ENCODE measurements around the gene RPS3A.

RPS3A gene

DNA sequence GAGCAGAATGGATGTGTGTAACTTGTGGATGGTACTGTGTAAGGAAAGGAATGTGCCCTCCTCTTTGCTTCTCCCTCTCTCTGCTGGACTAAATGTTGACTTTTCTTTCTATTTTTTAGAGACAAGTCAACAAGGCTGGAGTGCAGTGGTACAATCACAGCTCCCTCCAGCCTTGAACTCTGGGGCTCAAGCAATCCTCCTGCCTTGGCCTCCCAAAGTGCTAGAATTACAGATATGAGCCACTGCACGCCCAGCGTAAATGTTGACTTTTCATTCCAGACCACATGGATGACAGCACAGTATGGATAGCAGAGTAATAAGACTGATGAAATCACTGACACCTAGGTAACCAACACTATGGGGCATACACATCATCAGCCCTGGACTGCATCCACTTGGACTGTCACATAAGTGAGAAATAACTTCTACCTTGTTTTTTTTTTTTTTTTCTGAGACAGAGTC lies 5.1 kb upstream of the RPS3A start:
- no peak overlapping the region for H3K4me3 ChIP-seq (replicated peaks; ENCODE audit: insufficient read depth, low read length)
- no peaks in the 10 kb centered on the region for H3K27me3 ChIP-seq (ENCODE audit: insufficient read depth, poor library complexity, severe bottlenecking)
- DNase-seq (ENCODE audit: low read depth in 1 of 2, low spot score in 1 of 2), result no peak
- H3K27ac ChIP-seq (replicated peaks), result no peak overlapping the region
- TF ChIP-seq, protein P1, sequence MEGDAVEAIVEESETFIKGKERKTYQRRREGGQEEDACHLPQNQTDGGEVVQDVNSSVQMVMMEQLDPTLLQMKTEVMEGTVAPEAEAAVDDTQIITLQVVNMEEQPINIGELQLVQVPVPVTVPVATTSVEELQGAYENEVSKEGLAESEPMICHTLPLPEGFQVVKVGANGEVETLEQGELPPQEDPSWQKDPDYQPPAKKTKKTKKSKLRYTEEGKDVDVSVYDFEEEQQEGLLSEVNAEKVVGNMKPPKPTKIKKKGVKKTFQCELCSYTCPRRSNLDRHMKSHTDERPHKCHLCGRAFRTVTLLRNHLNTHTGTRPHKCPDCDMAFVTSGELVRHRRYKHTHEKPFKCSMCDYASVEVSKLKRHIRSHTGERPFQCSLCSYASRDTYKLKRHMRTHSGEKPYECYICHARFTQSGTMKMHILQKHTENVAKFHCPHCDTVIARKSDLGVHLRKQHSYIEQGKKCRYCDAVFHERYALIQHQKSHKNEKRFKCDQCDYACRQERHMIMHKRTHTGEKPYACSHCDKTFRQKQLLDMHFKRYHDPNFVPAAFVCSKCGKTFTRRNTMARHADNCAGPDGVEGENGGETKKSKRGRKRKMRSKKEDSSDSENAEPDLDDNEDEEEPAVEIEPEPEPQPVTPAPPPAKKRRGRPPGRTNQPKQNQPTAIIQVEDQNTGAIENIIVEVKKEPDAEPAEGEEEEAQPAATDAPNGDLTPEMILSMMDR (IDR thresholded peaks at IDR 0.05; ENCODE audit: insufficient read depth, low read length), result no peak
- TF ChIP-seq GABPA (IDR thresholded peaks at IDR 0.05; ENCODE audit: low read depth), result no peak
- no peak for TF ChIP-seq SPI1 (IDR thresholded peaks at IDR 0.05; ENCODE audit: borderline replicate concordance, low read depth)
- TF ChIP-seq POLR2AphosphoS5 (IDR thresholded peaks at IDR 0.05; ENCODE audit: low read depth), result no peak
- TF ChIP-seq, protein P2, sequence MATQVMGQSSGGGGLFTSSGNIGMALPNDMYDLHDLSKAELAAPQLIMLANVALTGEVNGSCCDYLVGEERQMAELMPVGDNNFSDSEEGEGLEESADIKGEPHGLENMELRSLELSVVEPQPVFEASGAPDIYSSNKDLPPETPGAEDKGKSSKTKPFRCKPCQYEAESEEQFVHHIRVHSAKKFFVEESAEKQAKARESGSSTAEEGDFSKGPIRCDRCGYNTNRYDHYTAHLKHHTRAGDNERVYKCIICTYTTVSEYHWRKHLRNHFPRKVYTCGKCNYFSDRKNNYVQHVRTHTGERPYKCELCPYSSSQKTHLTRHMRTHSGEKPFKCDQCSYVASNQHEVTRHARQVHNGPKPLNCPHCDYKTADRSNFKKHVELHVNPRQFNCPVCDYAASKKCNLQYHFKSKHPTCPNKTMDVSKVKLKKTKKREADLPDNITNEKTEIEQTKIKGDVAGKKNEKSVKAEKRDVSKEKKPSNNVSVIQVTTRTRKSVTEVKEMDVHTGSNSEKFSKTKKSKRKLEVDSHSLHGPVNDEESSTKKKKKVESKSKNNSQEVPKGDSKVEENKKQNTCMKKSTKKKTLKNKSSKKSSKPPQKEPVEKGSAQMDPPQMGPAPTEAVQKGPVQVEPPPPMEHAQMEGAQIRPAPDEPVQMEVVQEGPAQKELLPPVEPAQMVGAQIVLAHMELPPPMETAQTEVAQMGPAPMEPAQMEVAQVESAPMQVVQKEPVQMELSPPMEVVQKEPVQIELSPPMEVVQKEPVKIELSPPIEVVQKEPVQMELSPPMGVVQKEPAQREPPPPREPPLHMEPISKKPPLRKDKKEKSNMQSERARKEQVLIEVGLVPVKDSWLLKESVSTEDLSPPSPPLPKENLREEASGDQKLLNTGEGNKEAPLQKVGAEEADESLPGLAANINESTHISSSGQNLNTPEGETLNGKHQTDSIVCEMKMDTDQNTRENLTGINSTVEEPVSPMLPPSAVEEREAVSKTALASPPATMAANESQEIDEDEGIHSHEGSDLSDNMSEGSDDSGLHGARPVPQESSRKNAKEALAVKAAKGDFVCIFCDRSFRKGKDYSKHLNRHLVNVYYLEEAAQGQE (IDR thresholded peaks at IDR 0.05; ENCODE audit: insufficient replicate concordance, low read depth), result no peak

DNA sequence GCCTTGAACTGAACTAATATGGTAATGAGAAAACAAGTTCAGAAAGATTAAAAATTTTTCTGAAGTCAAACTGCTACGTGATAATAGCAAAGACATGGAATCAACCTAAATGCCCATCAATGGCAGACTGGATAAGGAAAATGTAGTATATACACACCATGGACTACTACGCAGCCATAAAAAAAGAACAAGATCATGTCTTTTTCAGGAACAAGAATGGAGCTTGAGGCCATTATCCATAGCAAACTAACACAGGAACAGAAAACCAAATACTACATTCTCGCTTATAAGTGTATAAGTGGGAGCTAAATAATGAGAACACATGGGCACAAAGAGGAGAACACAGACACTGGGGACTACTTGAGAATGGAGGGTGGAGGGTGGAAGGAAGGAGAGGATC lies 4.3 kb upstream of the RPS3A start:
- TF ChIP-seq SPI1 (IDR thresholded peaks at IDR 0.05; ENCODE audit: borderline replicate concordance, low read depth) (no peak), GABPA (IDR thresholded peaks at IDR 0.05; ENCODE audit: low read depth) (no peak), POLR2AphosphoS5 (IDR thresholded peaks at IDR 0.05; ENCODE audit: low read depth) (no peak)
- TF ChIP-seq, protein P1 (IDR thresholded peaks at IDR 0.05; ENCODE audit: insufficient read depth, low read length), result no peak
- TF ChIP-seq, protein P2 (IDR thresholded peaks at IDR 0.05; ENCODE audit: insufficient replicate concordance, low read depth), result no peak
- no peak overlapping the region for H3K27ac ChIP-seq (replicated peaks)
- DNase-seq (ENCODE audit: low read depth in 1 of 2, low spot score in 1 of 2), result no peak
- no peaks in the 10 kb centered on the region for H3K27me3 ChIP-seq (ENCODE audit: insufficient read depth, poor library complexity, severe bottlenecking)
- H3K4me3 ChIP-seq (replicated peaks; ENCODE audit: insufficient read depth, low read length), result no peak overlapping the region

DNA sequence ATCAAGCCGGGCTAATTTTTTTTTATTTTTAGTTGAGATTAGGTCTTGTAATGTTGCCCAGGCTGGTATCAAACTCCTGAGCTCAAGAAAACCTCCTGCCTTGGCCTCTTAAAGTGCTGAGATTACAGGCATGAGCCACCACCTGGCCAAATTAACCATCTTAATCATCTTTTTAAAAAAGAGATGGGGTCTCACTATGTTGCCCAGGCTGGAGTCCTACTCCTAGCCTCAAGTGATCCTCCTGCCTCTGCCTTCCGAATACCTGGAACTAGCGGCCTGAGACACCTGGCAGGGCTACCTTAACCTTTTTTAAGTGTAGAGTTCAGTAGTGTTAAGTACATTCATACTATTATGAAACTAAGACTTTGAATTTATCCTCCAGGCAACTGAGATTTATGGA lies 1.7 kb upstream of the RPS3A start:
- no peak for TF ChIP-seq SPI1 (IDR thresholded peaks at IDR 0.05; ENCODE audit: borderline replicate concordance, low read depth)
- TF ChIP-seq, protein P2 (IDR thresholded peaks at IDR 0.05; ENCODE audit: insufficient replicate concordance, low read depth), result no peak
- TF ChIP-seq, protein P1 (IDR thresholded peaks at IDR 0.05; ENCODE audit: insufficient read depth, low read length), result no peak
- no peak for TF ChIP-seq GABPA (IDR thresholded peaks at IDR 0.05; ENCODE audit: low read depth)
- Histone ChIP-seq H3K27ac (replicated peaks) (peak overlapping the region; percentile 94), H3K27me3 (ENCODE audit: insufficient read depth, poor library complexity, severe bottlenecking) (no peaks in the 10 kb centered on the region), H3K4me3 (replicated peaks; ENCODE audit: insufficient read depth, low read length) (no peak overlapping the region)
- no peak for DNase-seq (ENCODE audit: low read depth in 1 of 2, low spot score in 1 of 2)

All from HL-60 (cell line).